Prostate gland (tissue), 2 donors: Measurements from ENCODE around the gene DMWD. TPM values are rescaled to one million over a fixed set of nuclear protein-coding genes. Genes with fewer than 3 reads are reported as not detected.

ENCODE experiments used
- DNase-seq: peaks from one replicate; pipeline ENCODE4 v3.0.0-alpha.2; 2019; ENCODE audit warnings: low spot score
- H3K27ac ChIP-seq, 2 donors: fragments of 200-600 bp; sonication (generic); 2 replicates each; pipeline ENCODE4 v1.5.1; 2017 to 2019
- H3K27me3 ChIP-seq: fragments of 200-600 bp; sonication (generic); replicated peaks from 2 replicates; pipeline ENCODE4 v1.5.1; 2019; ENCODE audit not compliant: insufficient read depth
- H3K36me3 ChIP-seq, 2 donors: fragments of 200-600 bp; sonication (generic); 1 replicate in 1 of 2; 2 replicates in 1 of 2; pipeline versions ENCODE4 v1.5.1 to v1.8.1; 2017 to 2019
- H3K4me1 ChIP-seq: fragments of 200-600 bp; sonication (generic); replicated peaks from 2 replicates; pipeline ENCODE4 v1.5.1; 2019
- H3K4me3 ChIP-seq, 2 donors: fragments of 200-600 bp; sonication (generic); 2 replicates each; pipeline ENCODE4 v1.5.1; 2017 to 2019
- H3K9me3 ChIP-seq: fragments of 200-600 bp; sonication (generic); 2 replicates; pipeline ENCODE4 v1.5.1; 2017
- POLR2A ChIP-seq: fragments of 450-650 bp; IDR thresholded peaks from one replicate; pipeline ENCODE4 v1.6.1; 2016; ENCODE audit warnings: antibody characterized with exemption, mild to moderate bottlenecking
- POLR2AphosphoS5 ChIP-seq: sonication (generic); formaldehyde crosslinking; IDR thresholded peaks from one replicate; pipeline ENCODE4 v1.6.1; 2017; ENCODE audit warnings: antibody characterized with exemption
- WGBS: methylation state at CpG from one replicate; pipeline ENCODE4 v1.1.5; 2018; 5-methylcytosine and 5-hydroxymethylcytosine counted together
- intact Hi-C: fragments of 100-400 bp; cut with DNase I; formaldehyde crosslinking; loops from one replicate; pipeline ENCODE4 v1.14.2; 2022
- total RNA-seq, 2 donors: library from RNA; depleted of rRNA; stranded (reverse); fragments of >200 nt; gene quantifications; one replicate each; pipeline ENCODE4 v1.1.0, GENCODE V29; 2016
- TF ChIP-seq, protein P1 (sequence below), 4 experiments: fragments of 200-600 bp in 2 of 4; fragments of 450-650 bp in 2 of 4; sonication (generic) in 2 of 4; IDR thresholded peaks; 1 replicate in 3 of 4; 2 replicates in 1 of 4; pipeline ENCODE4 v1.5.1; 2016 to 2019; ENCODE audit warnings: antibody characterized with exemption in 4 of 4, mild to moderate bottlenecking in 2 of 4, moderate library complexity in 2 of 4

The DMWD gene, protein sequence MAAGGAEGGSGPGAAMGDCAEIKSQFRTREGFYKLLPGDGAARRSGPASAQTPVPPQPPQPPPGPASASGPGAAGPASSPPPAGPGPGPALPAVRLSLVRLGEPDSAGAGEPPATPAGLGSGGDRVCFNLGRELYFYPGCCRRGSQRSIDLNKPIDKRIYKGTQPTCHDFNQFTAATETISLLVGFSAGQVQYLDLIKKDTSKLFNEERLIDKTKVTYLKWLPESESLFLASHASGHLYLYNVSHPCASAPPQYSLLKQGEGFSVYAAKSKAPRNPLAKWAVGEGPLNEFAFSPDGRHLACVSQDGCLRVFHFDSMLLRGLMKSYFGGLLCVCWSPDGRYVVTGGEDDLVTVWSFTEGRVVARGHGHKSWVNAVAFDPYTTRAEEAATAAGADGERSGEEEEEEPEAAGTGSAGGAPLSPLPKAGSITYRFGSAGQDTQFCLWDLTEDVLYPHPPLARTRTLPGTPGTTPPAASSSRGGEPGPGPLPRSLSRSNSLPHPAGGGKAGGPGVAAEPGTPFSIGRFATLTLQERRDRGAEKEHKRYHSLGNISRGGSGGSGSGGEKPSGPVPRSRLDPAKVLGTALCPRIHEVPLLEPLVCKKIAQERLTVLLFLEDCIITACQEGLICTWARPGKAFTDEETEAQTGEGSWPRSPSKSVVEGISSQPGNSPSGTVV
- 10 to 100 TPM; 35.5 to 96.7 TPM for total RNA-seq

GRCh38 chr19:45792470-45793177 lies at the start of gene DMWD:
Gene DMWD (minus strand): TSS chr19:45792845. CDS start chr19:45792756, 89 bp downstream.
- Histone ChIP-seq H3K27me3 (no peaks in the 10 kb centered on the region), H3K4me1 (peaks cover 2% of the 10 kb centered on the region), H3K36me3 (no peaks in the 10 kb centered on the region), H3K4me3 (peak within 1 kb of the TSS; percentile 71 to 82), H3K27ac (peak within 1 kb of the TSS; percentile 55 to 68), H3K9me3 (no peaks in the 10 kb centered on the region)
- TF ChIP-seq POLR2AphosphoS5, result peak; percentile 92
- TF ChIP-seq, protein P1, sequence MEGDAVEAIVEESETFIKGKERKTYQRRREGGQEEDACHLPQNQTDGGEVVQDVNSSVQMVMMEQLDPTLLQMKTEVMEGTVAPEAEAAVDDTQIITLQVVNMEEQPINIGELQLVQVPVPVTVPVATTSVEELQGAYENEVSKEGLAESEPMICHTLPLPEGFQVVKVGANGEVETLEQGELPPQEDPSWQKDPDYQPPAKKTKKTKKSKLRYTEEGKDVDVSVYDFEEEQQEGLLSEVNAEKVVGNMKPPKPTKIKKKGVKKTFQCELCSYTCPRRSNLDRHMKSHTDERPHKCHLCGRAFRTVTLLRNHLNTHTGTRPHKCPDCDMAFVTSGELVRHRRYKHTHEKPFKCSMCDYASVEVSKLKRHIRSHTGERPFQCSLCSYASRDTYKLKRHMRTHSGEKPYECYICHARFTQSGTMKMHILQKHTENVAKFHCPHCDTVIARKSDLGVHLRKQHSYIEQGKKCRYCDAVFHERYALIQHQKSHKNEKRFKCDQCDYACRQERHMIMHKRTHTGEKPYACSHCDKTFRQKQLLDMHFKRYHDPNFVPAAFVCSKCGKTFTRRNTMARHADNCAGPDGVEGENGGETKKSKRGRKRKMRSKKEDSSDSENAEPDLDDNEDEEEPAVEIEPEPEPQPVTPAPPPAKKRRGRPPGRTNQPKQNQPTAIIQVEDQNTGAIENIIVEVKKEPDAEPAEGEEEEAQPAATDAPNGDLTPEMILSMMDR (IDR thresholded peaks at IDR 0.05), result no peak
- peak; percentile 49 for TF ChIP-seq POLR2A
- peak; percentile 100 for DNase-seq
- intact Hi-C loops, result no loop called here
- 0% methylated on average over 20 of the region's 86 CpGs for WGBS

- Histone ChIP-seq H3K4me1 (no peaks in the 10 kb centered on the region), H3K36me3 (peaks cover 10 to 17% of the 10 kb centered on the region in 2 donors), H3K27me3 (no peaks in the 10 kb centered on the region), H3K27ac (no peak overlapping the region), H3K9me3 (no peaks in the 10 kb centered on the region), H3K4me3 (no peak overlapping the region)
- TF ChIP-seq POLR2A, result no peak
- intact Hi-C loops, result no loop called here
- DNase-seq, result no peak
- 91% methylated on average over 11 of the region's 14 CpGs for WGBS
Observed at GRCh38 chr19:45842198-45842597, 49.6 kb upstream of the DMWD start.

DNA sequence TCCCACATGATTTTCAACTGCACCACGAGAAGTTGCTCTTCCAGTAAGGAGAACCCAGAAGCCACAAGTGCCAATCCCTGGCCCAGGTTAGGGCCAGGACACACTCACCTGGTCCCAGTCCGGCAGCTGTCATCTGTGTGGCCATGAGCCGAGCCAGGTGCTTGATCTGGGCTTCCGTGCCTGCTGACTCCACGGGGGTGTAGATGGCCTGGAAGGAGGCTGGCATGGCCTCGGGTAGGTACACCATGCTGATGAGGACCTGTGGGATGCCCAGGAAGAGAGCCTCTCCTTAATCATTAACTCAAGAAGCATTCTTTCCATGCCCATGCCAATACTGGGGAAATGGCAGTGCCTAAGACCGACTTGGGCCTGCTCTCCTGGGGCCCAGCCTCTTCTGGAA lies 42.3 kb upstream of the DMWD start:
- no peak for DNase-seq
- 87% methylated on average over 7 of the region's 7 CpGs for WGBS
- Histone ChIP-seq H3K27ac (no peak overlapping the region), H3K4me1 (no peaks in the 10 kb centered on the region), H3K4me3 (no peak overlapping the region), H3K27me3 (no peaks in the 10 kb centered on the region), H3K9me3 (no peaks in the 10 kb centered on the region), H3K36me3 (peaks cover 16 to 26% of the 10 kb centered on the region in 2 donors)
- TF ChIP-seq POLR2AphosphoS5, result no peak
- TF ChIP-seq, protein P1 (IDR thresholded peaks at IDR 0.05), result no peak
- no peak for TF ChIP-seq POLR2A
- intact Hi-C loops, result no loop called here

DNA sequence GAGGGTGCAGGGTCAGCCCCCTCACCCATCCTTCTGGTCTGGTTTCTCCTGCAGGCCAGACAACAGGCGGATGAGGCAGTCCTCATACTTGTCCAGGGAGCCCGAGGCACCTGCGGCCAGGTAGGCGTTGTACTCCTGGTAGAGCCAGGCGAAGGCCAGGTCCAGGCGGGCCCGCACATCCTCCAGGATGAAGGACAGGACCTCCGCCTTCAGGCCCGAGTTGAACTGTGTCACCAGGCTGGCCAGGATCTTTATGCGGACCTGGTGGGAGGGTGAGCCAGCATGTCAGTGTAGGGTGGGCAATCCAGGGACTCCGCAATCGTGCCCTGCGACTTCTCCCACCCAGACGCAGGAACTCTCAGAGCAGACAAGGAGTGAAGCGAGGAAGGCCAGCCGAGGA lies 36.3 kb upstream of the DMWD start:
- DNase-seq, result no peak
- no peaks in the 10 kb centered on the region for H3K9me3 ChIP-seq
- intact Hi-C loops, result no loop called here
- TF ChIP-seq, protein P1 (IDR thresholded peaks at IDR 0.05), result no peak
- TF ChIP-seq POLR2A (no peak), POLR2AphosphoS5 (no peak)
- peaks cover 13 to 34% of the 10 kb centered on the region in 2 donors for H3K36me3 ChIP-seq
- no peaks in the 10 kb centered on the region for H3K27me3 ChIP-seq
- WGBS, result 95% methylated on average over 16 of the region's 16 CpGs
- H3K4me1 ChIP-seq, result peaks cover 9% of the 10 kb centered on the region
- no peak overlapping the region for H3K27ac ChIP-seq
- no peak overlapping the region for H3K4me3 ChIP-seq

- H3K27ac ChIP-seq, result no peak overlapping the region
- intact Hi-C loops, result no loop called here
- DNase-seq, result no peak
- H3K4me1 ChIP-seq, result peaks cover 9% of the 10 kb centered on the region
- H3K9me3 ChIP-seq, result no peaks in the 10 kb centered on the region
- TF ChIP-seq POLR2A, result no peak
- peaks cover 13 to 34% of the 10 kb centered on the region in 2 donors for H3K36me3 ChIP-seq
- H3K27me3 ChIP-seq, result no peaks in the 10 kb centered on the region
- no peak overlapping the region for H3K4me3 ChIP-seq
- WGBS, result 81% methylated on average over 9 of the region's 9 CpGs
Observed at GRCh38 chr19:45828523-45828922, 35.9 kb upstream of the DMWD start.
